ENCODE results near the gene ATXN2. TPM values are rescaled to one million over a fixed set of nuclear protein-coding genes. Genes with fewer than 3 reads are reported as not detected.

Gene ATXN2
- total RNA-seq, 1 donor from 2014 or later = 14.2 TPM

- TF ChIP-seq, protein P1, sequence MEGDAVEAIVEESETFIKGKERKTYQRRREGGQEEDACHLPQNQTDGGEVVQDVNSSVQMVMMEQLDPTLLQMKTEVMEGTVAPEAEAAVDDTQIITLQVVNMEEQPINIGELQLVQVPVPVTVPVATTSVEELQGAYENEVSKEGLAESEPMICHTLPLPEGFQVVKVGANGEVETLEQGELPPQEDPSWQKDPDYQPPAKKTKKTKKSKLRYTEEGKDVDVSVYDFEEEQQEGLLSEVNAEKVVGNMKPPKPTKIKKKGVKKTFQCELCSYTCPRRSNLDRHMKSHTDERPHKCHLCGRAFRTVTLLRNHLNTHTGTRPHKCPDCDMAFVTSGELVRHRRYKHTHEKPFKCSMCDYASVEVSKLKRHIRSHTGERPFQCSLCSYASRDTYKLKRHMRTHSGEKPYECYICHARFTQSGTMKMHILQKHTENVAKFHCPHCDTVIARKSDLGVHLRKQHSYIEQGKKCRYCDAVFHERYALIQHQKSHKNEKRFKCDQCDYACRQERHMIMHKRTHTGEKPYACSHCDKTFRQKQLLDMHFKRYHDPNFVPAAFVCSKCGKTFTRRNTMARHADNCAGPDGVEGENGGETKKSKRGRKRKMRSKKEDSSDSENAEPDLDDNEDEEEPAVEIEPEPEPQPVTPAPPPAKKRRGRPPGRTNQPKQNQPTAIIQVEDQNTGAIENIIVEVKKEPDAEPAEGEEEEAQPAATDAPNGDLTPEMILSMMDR (conservative IDR thresholded peaks at IDR 0.05; ENCODE audit: low read depth, low read length) = no peak
- no peak overlapping the region for H3K4me3 ChIP-seq (ENCODE audit: low read depth, low read length)
- no peak for DNase-seq (ENCODE audit: low read depth)
These were observed 158.5 kb downstream of the ATXN2 start for GRCh38 chr12:111440631-111441030.

DNA sequence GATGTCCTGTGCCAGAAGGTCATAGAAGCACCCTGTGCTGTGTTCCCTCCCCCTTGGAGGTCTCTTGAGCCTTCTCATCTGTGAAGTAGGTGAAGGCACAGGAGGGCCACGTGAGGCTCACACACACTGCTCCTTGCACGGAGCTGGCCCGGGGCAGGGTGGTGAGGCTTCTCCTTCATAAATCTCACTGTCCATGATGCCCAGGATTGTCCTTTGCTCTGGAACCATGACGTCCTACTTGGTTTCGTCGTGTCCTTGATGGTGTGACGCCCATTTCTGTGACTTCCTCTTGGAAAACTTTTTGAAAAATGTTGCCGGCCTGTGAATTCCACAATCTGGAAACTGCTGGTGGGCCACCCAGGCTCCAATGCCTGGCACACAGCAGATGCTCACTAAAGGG lies 159.0 kb downstream of the ATXN2 start:
- TF ChIP-seq, protein P1 (conservative IDR thresholded peaks at IDR 0.05; ENCODE audit: low read depth, low read length) = no peak
- no peak overlapping the region for H3K4me3 ChIP-seq (ENCODE audit: low read depth, low read length)
- no peak for DNase-seq (ENCODE audit: low read depth)

DNA sequence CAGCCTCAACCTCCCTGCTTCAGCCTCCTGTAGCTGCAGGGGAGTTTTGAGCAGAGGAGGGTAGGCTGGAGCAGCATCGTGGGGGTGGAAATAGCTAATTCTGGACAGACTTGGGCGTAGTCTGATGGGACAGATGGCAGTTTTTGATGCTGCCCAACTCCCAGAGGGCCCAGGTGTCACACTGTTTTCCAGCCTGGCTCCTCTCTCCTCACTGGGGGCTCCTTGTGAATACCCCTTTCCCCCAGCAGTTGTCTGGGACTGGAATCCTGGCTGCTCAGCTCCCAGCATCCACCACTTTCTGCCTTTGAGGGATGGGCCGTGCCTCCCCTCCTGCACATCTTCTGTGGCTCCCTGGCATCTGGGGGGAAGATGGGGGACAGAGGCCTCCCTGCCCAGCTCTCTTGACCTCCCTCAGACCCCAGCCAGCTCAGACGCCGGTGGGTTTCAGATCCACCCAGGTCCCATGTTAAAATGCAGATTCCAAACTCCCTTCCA lies 159.4 kb downstream of the ATXN2 start:
- TF ChIP-seq, protein P1 (conservative IDR thresholded peaks at IDR 0.05; ENCODE audit: low read depth, low read length) = no peak
- DNase-seq (ENCODE audit: low read depth) = no peak
- H3K4me3 ChIP-seq (ENCODE audit: low read depth, low read length) = no peak overlapping the region

DNA sequence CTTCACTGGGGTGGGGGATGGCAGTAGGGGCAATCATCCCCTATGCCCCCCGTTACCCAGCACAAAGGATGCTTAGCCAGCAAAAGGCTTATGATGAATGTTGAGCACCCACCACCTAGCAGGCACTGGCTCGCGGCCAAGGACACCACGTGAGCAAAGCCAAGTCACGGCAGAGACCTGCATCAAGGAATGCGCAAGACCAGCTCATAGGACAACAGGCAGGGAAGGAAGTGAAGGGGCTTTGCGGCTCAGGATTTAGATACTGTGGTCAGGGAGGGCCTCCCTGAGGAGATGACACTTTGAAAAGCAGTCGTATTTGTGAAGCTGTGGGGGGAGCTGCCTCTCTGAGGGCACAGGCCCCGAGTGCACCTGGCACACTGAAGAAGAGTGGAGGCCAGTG lies 160.6 kb downstream of the ATXN2 start:
- TF ChIP-seq, protein P1 (conservative IDR thresholded peaks at IDR 0.05; ENCODE audit: low read depth, low read length) = no peak
- no peak for DNase-seq (ENCODE audit: low read depth)
- H3K4me3 ChIP-seq (ENCODE audit: low read depth, low read length) = no peak overlapping the region

DNA sequence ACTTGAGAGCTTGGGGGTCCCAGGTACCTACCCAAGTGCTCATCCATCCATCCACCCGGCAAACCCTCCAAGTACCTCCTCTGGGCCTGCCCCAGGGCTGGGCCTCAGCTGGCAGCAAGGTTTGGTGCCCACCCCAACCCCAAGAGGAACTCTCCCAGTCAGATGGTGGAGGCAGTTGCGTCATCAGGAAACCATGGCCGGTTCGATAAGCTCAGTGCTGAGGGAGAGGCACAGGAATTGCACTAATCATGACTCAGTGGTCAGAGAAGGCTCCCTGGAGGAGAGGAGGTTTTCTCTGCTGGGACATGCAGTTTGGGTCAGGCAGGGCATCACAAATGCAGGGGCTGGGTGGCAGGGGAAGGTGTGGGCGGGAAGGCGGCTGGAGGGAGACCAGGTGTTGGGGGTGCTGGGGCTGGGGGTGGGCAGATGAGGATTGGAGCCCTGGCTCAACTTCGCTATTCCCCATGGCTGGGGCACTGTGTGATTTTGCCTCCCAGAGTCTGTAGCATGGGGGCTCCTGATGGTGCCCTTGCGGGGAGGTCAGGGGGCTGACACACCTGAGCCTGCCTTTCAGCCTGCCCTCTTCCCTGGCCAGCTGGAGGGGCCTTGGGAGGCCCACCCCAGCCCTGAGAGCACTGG lies 161.2 kb downstream of the ATXN2 start:
- no peak overlapping the region for H3K4me3 ChIP-seq (ENCODE audit: low read depth, low read length)
- TF ChIP-seq, protein P1 (conservative IDR thresholded peaks at IDR 0.05; ENCODE audit: low read depth, low read length) = no peak
- DNase-seq (ENCODE audit: low read depth) = no peak

DNA sequence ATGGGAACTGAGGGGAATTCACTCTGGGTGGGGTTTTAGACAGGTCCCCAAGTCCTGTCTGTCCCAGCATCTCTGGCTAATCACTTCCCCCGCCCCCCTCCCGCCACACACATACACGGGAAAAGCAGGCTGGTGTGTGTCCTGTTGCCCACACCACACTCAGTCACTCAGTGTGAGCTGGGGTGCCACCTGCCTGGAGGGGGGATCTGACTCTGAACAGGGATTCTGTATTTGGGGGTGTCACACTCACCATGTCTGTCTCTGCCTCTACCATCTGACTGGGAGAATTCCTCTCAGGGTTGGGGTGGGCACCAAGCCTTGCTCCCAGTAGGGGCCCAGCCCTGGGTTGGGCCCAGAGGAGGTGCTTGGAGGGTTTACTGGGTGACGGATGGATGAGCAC lies 162.3 kb downstream of the ATXN2 start:
- no peak overlapping the region for H3K4me3 ChIP-seq (ENCODE audit: low read depth, low read length)

More for the DNA sequence above, 162.3 kb downstream of the ATXN2 start:
- TF ChIP-seq, protein P1 (conservative IDR thresholded peaks at IDR 0.05; ENCODE audit: low read depth, low read length) = no peak
- no peak for DNase-seq (ENCODE audit: low read depth)

All from epithelial cell of proximal tubule (primary cell).